Midbrain (tissue), 1 donor: ENCODE results near the gene ITPKA.
"Not testable (repeated sequence)": the region's sequence is repeated elsewhere in the genome, so short reads cannot be mapped to it uniquely, and the experiment has no call there.

Experiments used
- DNase-seq: peaks from one replicate; lab custom pipeline; 2025; lab: John Stamatoyannopoulos, UW

The ITPKA gene

GRCh38 chr15:41493205-41493901 lies at the start of gene ITPKA:
Gene ITPKA, plus strand, starts transcription at chr15:41493874. Its CDS starts 54 bp downstream, at chr15:41493928.
- DNase-seq: peak; percentile 47

DNA sequence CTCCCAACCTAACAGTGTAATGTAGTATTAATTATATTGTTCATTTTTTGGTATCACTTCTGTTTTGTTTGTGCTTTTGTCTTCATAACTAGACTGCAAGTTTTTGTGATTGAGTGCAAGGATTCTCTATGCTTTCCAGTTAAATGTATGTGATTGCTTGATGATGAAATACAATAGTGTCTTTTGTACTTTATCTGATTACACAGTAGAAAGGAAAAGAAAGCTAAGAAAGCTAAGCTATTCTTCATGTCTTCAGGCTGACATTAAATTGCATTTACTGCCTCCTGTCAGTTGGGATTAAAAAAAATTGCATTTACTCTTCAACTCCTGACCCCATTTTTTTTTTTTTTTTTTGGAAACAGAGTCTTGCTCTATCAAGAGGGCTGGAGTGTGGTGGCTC lies 48.3 kb upstream of the ITPKA start:
- no peak for DNase-seq

- DNase-seq: no peak
Observed at GRCh38 chr15:41462084-41462795, 31.4 kb upstream of the ITPKA start.

- no peak for DNase-seq
Observed at GRCh38 chr15:41464889-41465580, 28.6 kb upstream of the ITPKA start.

- DNase-seq: peak; percentile 47
Observed at GRCh38 chr15:41465822-41466421, 27.8 kb upstream of the ITPKA start.

GRCh38 chr15:41466711-41467110 lies 27.0 kb upstream of the ITPKA start:
- no peak for DNase-seq

GRCh38 chr15:41469644-41470043 lies 24.0 kb upstream of the ITPKA start:
- DNase-seq: not testable (repeated sequence)

- no peak for DNase-seq
Observed at GRCh38 chr15:41473418-41473817, 20.3 kb upstream of the ITPKA start.

GRCh38 chr15:41474436-41474835 lies 19.2 kb upstream of the ITPKA start:
- DNase-seq: no peak

- DNase-seq: no peak
Observed at GRCh38 chr15:41474941-41475340, 18.7 kb upstream of the ITPKA start.

DNA sequence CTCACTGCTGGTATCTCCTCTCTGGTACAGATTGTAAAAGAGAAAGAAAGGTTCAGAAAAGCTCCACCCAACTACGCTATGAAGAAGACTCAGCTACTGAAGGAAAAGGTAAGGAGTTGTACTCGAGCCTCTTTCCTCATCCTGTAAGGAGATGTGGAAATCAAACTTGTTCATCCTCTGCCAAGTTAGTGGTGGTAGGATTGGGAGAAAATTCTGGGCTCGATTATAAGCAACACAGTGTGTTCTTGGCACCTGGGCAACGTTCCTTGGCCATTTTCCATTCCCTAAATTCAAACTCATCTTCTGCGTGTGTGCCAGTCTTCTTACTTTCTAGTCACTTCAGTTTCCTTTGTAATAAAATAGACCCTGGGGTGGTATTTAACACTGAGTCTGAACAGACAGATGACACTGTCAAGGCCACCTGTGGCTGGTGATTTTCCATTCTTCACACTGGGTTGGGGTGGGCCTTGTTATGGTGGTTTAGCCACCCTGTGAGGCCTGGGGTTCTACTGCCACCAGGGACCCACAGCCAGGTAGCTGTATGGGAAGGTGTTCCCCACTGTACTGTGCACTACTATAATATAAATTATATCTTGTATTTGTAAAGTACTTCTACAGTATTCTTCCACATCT lies 17.1 kb upstream of the ITPKA start:
- no peak for DNase-seq

DNA sequence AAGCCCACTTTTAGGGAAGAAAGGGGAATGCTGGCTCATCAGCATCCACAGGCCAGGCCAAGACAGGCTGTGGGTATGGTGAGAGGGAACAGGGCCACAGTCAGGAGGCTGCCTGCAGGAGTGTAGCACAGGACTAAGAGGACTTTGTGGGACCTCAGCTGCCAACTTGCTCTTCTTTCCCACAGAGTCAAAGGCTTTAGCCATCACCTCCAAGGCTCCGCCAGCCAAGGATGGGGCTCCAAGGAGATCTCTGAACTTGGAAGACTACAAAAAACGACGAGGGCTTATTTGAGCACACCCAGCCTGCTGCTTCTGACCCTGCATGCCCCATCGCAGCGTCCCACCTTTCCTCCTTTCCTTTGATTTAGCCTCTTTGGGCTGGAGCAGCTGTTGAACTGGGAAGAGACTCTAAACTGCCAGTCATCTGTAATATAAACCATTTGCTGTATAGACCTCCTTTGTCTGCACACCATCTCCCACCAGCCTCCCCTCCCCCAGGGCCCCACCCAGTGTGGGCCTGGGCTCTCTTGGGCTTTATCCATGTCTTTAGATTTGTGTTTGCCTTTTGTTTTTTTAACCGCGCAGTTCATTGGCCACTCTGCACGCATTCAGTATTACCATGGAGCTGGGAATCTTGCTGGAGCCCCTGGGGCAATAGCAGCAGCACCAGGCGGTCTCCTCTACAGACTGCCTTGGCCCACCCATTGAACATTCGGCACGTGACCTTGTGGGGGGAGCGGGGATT lies 13.1 kb upstream of the ITPKA start:
- no peak for DNase-seq

GRCh38 chr15:41482110-41482877 lies 11.4 kb upstream of the ITPKA start:
- DNase-seq: no peak

GRCh38 chr15:41483115-41483514 lies 10.6 kb upstream of the ITPKA start:
- DNase-seq: no peak

DNA sequence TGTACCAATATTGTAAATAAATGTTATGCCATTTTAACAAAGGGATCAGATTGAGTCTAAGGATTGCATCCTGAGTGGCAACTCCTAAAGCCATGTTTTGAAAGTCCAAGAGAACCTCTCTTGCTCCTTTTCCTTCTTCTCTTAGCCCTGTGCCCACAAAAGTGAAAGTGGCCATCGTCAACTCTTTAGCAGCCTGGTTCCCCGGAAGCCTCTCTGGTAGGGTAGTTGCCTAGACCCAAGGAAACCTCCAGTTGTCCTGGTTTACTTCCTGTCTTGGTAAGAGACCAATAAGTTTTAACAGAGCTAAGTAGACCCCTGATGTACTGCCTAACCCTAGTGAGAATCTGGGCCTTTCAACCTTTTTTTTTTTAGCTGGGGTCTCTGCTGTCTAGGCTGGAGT lies 10.2 kb upstream of the ITPKA start:
- DNase-seq: no peak

GRCh38 chr15:41484937-41485625 lies 8.6 kb upstream of the ITPKA start:
- DNase-seq: no peak

DNA sequence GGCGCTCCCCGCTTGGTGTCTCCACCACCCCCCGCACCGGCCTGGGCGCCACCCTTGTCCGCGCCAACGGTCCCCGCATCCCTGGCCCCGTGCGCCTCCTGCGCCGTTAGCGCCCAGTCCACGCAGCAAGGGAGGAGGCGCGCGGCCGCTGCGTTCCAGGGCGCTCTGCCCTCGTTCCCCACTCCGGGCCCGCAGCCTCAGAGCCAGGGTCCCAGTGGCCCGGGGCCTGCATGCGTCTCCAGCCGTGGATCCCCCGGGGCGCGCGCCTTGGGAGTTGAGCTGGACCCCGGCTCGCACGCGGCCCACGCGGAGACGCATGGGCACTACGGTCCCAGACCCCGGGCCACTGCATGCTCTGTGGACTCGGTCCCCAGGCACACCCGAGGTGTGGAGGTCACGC lies 7.4 kb upstream of the ITPKA start:
- no peak for DNase-seq

DNA sequence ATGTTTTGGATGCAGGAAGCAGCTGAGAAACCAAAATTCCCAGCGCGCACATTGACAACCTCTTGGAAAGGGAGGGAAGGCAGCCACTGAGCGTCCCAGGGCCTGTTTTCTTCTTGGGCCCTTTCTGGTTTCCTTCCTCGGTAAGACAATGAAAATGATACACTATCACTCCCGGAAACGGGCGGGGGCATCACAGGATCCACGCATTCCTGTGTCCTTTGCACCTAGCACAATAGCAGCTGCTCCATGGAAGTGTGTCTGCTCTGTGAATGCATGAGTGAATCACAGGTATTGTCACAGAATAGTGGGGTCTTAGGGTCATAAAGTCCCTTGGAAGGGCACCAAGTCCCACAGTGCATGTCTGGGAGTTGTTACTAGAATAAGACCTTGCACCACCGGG lies 6.3 kb upstream of the ITPKA start:
- no peak for DNase-seq

GRCh38 chr15:41487802-41488201 lies 5.9 kb upstream of the ITPKA start:
- DNase-seq: no peak

DNA sequence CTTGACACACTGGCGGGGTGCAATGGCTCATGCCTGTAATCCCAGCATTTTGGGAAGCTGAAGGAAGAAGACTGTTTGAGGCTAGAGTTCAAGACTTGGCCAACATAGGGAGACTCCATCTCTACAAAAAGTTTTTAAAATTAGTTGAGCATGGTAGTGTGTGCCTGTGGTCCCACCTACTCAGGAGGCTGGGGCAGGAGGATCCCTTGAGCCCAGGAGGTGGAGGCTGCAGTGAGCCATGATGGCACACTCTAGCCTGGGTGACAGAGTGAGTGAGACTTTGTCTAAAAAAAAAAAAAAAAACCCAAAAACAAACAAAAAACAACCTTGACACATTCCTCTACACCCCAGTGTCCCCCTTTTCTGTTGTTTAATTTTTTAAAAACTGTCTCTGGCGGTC lies 4.0 kb upstream of the ITPKA start:
- DNase-seq: no peak
